ENCODE results near the gene CRIP3. TPM values are rescaled to one million over a fixed set of nuclear protein-coding genes. Genes with fewer than 3 reads are reported as not detected.

The CRIP3 gene
- total RNA-seq, 1 donor from 2014 or later, result 0.58 TPM

DNA sequence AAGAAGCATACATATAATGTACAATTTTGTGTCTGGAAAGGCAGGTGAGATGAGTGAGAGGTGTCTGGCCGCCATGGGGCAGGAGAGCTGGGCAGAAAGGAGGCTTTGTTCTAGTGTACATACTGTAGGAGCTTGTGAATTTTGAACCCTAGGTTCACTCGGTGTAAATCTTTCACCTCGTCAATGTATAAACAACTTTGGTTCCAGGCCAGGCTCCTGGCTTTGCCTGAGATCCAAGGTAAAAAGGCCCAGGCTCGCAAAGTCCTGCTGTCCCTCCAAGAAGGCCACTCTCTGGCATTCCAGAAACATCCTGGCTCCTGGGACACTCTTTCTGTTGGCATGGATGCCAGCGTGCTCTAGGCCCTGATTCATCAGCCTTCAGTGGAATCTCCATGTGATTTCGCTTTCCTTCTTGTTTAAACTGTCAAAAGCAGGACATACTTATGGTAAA, 17.7 kb downstream of the CRIP3 start:
- no peak for DNase-seq (ENCODE audit: low spot score)

DNA sequence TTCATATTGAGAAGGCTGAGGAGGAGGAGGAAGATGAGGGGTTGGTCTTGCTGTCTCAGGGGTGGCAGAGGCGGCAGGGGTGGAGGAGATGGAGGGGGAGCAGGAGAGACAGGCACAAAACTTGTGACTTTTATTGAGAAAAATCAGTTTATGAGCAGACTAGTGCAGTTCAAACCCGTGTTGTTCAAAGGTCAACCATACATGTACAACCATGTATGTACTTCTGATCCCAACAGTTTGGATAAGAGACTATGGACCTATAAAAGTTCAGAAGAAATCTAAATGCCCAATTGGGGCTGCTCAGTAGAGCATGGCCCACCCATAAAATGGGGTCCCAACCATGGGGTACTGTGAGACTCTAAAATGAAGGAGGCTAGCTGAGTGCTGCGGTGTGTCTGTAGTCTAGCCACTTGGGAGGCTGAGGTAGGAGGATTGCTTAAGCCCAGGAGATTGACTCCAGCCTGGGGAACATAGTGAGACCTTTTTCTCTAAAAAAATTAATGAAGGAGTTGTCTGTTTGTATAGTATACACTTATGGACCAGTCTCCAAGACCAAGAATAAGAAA, 18.2 kb downstream of the CRIP3 start:
- DNase-seq (ENCODE audit: low spot score), result no peak

DNA sequence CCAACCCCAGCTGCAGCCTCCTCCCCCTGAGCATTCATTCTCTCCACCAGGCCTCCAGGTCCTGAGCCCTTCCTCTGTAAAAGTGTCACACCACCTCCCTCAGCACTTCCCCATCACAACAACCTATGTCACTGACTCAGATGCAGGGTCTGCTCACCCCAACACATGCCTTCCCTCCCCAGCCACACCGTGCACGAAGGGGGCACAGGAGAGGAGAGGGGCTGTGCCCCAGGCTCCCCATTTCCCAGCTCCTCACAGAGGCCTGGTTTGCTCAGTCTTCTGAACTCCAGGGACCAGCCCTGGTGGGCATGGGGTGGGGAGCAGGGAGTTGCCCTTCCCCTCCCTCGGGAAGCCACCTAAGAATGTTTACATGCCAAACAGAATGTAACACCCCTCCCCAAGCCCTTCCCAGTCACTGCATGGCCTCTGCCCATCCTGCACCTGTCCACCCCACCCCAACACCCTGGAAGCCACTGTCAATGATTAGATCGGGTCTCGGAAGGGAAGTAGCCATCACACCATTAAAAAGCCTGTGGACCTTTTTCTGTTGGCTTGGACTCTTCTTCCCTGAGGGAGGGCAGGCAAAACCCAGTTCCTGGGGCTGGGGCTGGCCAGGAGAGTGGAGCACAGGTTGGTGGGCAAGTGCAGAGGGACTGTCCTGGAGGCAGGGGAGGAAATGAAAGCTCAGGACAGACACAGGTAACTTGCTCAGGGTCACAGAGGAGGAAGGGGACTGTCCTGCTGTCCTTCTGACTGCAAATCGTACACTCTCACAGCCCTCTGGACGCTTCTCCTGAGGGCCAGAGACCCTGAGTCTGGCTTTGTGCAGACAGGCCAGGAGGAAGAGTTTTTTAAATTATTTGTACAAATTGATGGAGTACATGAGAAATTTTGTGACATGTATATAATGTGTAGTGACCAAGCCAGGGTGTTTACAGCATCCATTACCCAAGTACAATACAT, 20.6 kb downstream of the CRIP3 start:
- DNase-seq (ENCODE audit: low spot score), result no peak

DNA sequence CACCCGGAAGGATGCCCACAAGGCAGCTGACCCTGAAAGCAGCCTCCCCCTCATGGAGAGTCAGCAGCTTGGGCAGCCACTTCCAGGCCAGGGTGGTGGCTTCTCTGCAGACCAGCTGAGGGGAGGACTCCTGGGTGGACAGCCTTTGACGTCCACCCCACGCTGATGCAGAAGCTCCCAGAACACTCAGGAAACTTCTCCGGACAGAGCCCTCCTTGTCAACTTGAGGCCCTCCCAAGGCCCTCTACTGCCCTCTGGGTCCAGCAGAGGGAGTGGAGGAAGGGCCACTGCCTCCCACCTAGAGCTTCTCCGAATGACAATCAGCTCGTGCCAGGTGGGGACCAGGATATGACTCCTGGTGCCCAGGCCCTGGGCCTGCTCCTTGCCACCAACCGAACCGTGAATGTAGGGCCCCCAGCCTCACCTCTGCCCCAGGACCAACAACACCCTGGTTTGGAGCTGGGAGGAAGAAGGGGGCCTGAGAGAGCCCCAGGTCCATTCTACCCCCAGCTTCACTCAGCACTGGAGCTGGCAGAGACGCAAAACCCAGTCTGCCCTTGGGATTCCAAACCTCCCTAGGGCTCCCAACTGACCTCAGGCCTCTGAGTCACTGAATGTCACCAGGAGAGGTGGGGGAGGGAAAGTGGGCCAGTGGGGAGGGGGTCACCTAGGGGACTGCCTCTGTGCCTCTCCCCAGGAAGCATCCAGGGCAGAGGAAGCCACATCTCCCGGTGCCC, 21.5 kb downstream of the CRIP3 start:
- no peak for DNase-seq (ENCODE audit: low spot score)

DNA sequence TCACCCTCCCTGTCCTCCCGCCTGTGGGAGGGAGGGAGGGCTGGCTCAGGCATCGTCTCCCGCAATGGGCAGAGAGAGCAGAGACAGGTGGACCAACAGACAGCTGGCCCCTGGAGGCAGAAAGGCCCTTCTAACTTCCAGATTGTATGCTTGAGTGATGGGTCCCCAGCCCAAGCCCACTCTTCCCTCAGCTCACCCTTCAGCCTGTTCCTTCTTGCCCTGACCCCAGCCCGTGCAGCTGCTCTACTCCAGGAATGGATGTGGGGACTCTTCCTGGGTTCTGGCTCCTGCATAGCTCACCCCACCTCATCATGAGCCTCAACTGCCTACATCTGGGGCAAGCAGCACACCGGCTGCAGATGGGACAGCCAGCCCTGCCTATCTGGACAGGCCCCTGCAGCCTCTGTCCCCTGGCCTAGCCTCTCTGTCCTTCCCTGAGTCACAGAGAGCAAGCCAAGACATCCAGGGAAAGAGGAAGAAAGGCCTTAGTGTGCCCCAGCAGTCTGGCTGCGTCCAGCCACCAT, 22.1 kb downstream of the CRIP3 start:
- DNase-seq (ENCODE audit: low spot score), result no peak

DNA sequence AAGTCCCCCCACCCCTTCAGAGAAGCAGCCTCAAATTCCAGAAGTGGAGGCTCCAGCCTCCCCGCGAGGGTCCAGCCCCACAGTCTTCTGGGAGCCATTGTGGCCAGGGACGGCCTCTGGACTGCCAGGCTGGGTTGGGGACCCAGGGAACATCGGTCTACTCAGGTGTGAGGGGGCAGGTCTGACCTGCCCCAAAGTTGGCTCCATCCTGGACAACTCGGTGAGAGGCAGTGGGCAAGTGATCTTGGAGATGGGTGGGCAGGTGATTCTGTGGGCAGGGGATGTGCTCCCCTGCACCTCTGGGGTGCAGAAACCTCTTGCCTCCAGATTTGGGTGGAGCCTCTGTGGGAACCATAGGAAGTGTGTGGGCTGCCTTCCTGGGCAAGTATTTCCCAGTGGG, 22.8 kb downstream of the CRIP3 start:
- no peak for DNase-seq (ENCODE audit: low spot score)

DNA sequence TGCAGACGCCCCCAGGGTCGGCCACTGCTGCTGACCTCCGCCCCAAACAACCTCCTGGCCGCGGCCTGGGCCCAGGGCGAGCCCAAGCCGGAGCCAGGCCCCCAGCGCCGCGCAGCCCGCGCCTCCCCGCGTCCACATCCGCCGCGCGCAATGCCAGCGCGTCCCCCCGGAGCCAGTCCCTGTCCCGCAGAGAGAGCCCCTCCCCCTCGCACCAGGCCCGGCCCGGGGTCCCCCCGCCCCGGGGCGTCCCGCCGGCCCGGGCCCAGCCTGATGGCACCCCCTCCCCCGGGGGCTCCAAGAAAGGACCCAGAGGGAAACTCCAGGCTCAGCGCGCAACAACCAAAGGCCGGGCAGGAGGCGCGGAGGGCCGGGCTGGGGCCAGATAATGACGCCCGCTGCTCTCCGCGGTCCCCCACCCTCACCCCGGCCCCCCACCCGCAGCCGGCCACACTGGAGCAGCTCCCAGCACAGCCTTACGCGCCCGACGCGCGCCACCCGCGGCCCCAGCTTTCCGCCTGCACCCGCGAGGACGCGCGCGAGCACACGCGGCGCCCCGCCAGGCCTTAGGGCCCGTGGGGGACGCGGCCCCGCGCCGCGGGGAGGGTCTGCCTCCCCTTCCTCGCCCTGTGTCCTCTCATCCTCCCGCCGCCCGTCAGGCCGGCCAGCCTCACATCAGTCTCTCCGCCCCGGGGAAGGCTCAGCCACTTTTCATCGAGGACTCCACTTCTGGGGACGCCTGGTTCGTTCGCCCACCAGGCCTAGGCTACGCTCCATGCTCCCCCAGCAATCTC, 23.4 kb downstream of the CRIP3 start:
- no peak for DNase-seq (ENCODE audit: low spot score)

DNA sequence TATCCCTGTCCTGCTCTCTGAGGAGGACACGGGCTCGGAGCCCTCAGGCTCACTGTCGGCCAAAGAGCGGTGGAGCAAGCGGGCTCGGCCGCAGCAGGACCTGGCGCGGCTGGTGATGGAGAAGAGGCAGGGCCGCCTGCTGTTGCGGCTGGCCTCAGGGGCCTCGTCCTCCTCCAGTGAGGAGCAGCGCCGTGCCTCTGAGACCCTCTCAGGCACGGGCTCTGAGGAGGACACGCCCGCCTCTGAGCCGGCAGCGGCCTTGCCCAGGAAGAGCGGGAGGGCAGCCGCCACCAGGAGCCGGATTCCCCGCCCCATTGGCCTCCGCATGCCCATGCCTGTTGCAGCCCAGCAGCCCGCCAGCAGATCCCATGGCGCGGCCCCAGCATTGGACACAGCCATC, 24.7 kb downstream of the CRIP3 start:
- no peak for DNase-seq (ENCODE audit: low spot score)

DNA sequence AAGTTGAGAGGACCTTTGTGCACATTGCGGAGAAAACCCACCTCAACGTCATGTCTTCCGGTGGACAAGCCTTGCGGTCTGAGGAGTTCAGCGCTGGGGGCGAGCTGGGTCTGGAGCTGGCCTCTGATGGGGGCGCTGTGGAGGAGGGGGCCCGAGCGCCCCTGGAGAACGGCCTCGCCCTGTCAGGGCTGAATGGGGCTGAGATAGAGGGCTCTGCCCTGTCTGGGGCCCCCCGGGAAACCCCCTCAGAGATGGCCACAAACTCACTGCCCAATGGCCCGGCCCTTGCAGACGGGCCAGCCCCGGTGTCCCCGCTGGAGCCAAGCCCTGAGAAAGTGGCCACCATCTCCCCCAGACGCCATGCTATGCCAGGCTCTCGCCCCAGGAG, 25.1 kb downstream of the CRIP3 start:
- DNase-seq (ENCODE audit: low spot score), result no peak

DNA sequence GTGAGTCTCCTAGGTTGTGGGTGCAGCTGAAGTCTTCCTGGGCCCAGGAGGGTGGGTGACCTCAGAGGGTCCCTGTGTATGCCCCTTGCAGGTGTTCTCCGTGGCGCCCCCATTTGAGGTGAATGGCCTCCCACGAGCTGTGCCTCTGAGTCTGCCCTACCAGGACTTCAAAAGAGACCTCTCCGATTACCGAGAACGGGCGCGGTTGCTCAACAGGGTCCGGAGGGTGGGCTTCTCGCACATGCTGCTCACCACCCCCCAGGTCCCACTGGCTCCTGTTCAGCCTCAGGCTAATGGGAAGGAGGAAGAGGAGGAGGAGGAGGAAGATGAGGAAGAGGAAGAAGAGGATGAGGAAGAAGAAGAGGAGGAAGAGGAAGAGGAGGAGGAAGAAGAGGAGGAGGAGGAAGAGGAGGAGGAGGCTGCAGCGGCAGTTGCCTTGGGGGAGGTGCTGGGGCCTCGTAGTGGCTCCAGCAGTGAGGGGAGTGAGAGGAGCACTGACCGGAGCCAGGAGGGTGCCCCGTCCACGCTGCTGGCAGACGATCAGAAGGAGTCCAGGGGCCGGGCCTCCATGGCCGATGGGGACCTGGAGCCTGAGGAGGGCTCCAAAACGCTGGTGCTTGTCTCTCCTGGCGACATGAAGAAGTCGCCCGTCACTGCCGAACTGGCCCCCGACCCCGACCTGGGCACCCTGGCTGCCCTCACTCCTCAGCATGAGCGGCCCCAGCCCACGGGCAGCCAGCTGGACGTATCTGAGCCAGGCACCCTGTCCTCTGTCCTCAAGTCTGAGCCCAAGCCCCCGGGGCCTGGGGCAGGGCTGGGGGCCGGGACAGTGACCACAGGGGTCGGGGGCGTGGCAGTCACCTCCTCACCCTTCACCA, 25.8 kb downstream of the CRIP3 start:
- DNase-seq (ENCODE audit: low spot score), result no peak

DNA sequence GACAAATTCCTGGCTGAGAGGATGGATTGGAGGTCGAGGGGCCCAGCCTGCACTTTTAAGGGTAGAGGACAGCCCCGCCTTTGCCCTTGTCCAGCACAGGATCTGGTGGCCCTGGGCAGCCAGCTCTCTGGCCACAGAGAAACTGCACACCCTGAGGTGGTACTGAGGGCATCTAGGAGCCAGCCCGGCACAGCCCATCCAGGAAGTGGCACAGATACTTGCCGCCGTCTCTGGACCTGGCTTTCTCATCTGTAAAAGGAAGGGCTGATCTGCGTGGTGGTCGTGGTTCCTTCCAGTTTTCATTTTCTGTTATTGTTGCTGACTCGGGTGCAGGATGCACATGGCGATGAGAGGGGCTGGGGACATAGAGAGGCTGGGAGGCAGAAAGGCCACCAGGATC, 26.6 kb downstream of the CRIP3 start:
- no peak for DNase-seq (ENCODE audit: low spot score)

DNA sequence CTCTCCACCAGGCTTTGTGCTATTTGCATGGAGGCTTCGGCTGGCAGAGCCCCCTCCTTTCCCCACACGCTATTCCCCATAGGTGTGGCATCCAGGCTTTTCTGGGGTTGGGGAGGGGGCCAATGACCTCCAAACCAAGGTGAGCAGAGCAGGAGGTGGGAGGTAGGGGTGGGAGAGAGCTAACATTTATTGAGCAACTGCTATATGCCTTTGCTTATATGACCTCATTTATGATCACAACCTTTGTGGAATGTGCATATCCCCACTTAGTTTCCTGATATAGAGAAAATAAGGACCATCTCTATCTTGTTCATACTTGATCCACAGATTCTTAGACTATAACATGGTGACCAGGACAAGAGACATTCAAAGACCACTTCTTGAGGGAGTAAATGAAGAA, 28.4 kb downstream of the CRIP3 start:
- no peak for DNase-seq (ENCODE audit: low spot score)

DNA sequence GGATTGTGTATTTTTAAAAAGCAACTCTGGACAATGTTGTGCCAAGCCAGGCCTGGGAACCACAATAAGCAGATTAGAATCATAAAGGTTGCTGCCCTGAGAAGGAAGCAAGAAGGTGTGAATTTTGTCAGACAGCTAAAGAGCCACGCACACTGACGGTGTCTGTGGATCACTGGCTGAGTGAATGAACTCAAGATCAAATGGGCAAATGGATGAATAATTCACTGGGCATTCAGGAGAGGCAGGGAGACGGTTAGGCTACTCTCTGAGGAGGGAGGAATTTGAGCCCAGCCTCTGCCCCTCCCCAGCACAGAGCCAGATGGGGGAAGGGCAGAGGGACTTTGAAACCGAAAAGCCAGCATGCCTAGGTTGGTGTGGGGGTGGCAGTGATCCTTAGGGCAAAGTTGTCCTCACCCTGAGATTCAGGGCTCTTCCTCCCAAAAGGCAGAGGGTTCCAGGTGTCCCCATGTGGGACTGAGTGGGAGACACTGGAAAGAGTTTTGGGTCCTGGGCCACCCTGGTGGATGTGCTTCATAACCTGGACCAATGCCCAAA, 30.0 kb downstream of the CRIP3 start:
- no peak for DNase-seq (ENCODE audit: low spot score)

DNA sequence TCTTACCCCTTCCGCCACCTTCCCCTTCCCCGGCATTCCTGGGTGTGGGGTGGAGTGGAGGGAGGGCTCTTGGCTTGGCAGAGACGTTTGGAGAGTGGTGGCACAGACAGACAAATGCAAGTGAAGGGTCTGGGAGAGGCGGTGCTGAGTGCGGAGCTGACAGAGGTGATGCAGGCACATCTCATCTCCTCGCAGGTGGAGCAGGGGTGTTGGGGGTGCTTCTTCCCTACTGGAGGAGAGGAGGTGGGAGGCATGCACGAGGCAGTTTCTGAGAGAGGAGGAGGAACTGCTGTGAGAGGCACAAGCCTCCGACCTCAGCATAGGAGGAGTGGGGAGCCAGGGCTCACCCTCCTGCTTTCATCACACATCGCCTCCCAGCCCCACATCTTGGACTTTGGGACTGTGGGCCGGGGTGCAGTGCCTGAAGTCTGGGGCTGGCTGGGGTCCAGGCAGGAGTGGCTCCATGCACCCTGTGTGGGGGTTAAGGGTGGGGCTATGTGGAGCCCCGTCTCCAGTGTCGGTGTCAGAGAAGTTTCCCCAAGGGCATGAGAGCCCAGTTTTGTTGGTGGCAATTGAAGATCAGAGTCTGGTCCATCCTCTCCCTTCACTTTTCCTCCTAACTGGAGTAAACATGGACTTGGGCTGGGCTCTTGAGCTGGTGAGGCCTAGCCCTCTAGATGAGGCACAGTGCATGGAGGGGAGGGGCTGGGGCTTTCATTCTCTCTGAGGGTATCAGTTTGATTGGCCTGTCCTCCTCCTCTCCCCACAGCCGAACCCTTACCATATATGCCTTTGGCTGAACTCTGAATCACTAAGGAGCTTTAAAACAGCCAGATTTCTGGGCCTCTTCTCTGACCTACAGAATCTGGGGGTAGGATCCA, 30.7 kb downstream of the CRIP3 start:
- no peak for DNase-seq (ENCODE audit: low spot score)

DNA sequence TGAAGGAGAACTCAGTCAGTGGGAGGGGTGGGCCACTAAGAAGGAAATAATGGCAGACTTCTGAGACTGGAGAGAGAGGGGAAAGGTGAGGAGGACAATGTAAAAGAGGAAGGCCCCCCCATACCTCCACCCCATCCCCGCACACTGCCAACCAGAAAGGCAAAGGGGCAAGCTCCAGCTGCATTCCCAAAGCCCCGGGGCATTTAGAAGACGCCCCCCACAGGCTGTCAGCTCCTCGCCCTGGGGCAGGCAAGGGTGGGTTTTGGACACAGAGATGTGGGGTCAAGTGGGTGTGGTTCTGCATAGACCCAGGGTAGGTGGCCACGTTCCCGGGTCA, 31.4 kb downstream of the CRIP3 start:
- DNase-seq (ENCODE audit: low spot score), result no peak

DNA sequence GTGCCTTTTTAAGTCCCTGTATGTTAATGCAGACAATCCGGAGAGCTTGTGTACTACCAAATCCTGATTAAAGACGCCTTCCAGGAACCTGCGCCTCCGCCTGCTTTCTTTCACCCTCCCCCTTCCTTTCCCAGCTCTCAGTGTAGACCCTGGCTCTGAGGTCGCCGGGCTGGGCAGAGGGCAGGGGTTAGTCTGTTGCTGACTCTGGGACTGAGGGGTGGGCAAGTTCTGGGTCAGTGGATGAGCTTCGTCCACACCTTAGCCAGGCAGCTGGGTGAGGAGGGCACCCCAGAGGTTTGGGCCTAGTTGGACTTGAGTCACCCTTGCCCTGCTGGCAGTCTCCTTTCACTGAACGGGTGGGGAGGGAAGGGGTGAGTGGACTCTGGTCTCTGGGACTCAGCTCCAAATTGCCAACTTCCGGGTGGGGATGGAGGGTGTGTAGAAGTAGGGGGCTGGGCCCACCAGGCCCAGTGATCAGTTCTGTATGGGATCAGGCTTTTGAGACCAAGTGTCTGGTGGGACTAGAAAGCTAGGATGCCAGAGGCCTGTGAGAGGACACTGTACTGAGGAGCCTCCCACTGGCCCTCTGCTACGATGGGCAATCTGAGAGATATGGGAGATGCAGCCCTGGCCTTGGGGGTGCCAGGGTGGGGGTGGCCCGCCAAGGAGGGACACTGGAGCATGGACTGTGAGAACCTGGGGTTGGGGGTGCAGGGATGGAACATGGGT, 31.9 kb downstream of the CRIP3 start:
- no peak for DNase-seq (ENCODE audit: low spot score)

DNA sequence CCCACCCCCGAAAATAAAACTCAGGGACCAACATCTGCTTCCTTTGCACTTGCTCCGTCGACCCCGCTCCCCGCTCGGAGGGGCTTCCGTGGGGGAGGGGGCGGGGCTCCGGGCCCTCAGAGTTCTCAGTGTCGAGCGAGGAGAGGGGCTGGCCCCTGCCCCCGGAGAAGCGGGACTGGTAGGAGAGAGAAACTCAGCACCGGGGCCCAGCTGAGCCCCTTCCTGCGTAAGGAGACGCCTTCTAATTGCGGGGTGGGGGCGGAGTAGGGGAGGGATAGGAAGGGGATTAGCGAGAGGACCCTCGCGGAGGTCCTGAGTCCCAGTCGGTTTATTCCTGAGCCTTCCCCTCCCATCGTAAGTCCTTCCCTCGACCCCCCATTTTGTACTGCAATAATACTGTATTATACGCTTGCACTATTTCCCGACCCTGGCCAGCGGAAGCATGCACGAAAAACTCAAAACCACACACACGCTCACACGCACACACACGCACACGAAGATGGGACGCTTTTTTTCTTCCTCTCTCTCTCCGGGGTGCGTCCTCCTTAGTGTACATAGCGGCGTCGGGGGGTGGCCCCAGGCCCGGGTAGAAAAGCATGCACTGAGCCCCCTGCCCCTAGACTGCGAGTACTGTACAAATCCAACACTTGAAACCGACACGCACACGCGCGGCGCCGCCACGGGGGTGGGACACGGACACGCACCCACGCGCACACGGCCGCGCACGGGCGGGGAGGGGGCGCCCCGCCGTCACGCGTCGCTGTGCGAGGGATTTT, 32.6 kb downstream of the CRIP3 start:
- DNase-seq (ENCODE audit: low spot score), result no peak

All from mesenteric fat pad (tissue), 1 donor.